ENCODE results near the gene PDGFRB. TPM values are rescaled to one million over a fixed set of nuclear protein-coding genes. Genes with fewer than 3 reads are reported as not detected.

The PDGFRB gene
- total RNA-seq, 1 donor from 2014 or later: 2.9 TPM

DNA sequence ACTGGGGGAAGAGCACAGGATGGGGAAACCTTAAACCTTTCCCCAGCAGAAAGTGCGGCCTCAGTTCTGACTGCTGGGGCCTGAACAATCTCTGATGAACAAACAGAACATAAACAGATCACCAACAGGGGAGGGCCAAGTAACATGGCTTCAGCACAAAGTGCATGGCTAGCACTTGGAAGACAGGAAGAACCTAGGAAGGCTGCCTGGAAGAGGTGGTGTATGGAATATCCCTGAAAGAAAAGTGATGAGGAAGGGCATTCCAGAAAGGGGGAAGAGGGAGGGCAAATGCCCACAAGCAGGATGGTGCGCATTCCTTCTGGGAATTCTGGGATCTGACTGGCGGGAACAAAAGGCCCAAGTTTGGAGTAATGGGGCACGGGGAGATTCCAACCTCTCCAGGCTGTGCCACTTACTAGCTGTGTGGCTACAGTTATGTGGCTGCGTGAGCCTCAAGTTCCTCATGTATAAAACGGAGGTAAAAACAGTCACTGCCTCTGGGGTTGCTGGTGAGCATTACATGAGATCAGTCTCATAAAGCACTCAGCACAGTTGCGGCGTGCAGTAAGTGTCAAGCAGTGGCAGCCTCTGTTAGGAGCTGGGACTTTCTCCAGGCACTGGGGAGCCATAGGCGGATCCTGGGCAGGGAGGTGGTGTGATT lies 1.6 kb downstream of the PDGFRB start:
- Mint-ChIP-seq H3K9me3 (ENCODE audit: unreplicated experiment) (peaks cover 9% of the 10 kb centered on the region), H3K36me3 (ENCODE audit: unreplicated experiment) (no peaks in the 10 kb centered on the region), H3K27me3 (ENCODE audit: unreplicated experiment) (peaks cover 13% of the 10 kb centered on the region), H3K27ac (ENCODE audit: unreplicated experiment) (no peak overlapping the region), H3K4me3 (ENCODE audit: unreplicated experiment) (no peak overlapping the region), H3K4me1 (ENCODE audit: low read depth, unreplicated experiment) (peaks cover 21% of the 10 kb centered on the region)
- TF ChIP-seq CTCF (IDR thresholded peaks at IDR 0.05; ENCODE audit: partially characterized antibody, unreplicated experiment): no peak
- no peak for DNase-seq

- H3K4me3 Mint-ChIP-seq (ENCODE audit: unreplicated experiment): no peak overlapping the region
- H3K4me1 Mint-ChIP-seq (ENCODE audit: low read depth, unreplicated experiment): peaks cover 21% of the 10 kb centered on the region
- no peak for TF ChIP-seq CTCF (IDR thresholded peaks at IDR 0.05; ENCODE audit: partially characterized antibody, unreplicated experiment)
- no peaks in the 10 kb centered on the region for H3K36me3 Mint-ChIP-seq (ENCODE audit: unreplicated experiment)
- DNase-seq: no peak
- peaks cover 15% of the 10 kb centered on the region for H3K27me3 Mint-ChIP-seq (ENCODE audit: unreplicated experiment)
- no peak overlapping the region for H3K27ac Mint-ChIP-seq (ENCODE audit: unreplicated experiment)
- peaks cover 13% of the 10 kb centered on the region for H3K9me3 Mint-ChIP-seq (ENCODE audit: unreplicated experiment)
These were observed 2.2 kb downstream of the PDGFRB start for GRCh38 chr5:150153483-150153882.

- Mint-ChIP-seq H3K4me1 (ENCODE audit: low read depth, unreplicated experiment) (peaks cover 21% of the 10 kb centered on the region), H3K27ac (ENCODE audit: unreplicated experiment) (no peak overlapping the region), H3K36me3 (ENCODE audit: unreplicated experiment) (no peaks in the 10 kb centered on the region), H3K9me3 (ENCODE audit: unreplicated experiment) (peaks cover 13% of the 10 kb centered on the region), H3K4me3 (ENCODE audit: unreplicated experiment) (no peak overlapping the region), H3K27me3 (ENCODE audit: unreplicated experiment) (peaks cover 15% of the 10 kb centered on the region)
- no peak for DNase-seq
- TF ChIP-seq CTCF (IDR thresholded peaks at IDR 0.05; ENCODE audit: partially characterized antibody, unreplicated experiment): no peak
These were observed 2.8 kb downstream of the PDGFRB start for GRCh38 chr5:150152636-150153462.

GRCh38 chr5:150149618-150150017 lies 6.0 kb downstream of the PDGFRB start:
- Mint-ChIP-seq H3K9me3 (ENCODE audit: unreplicated experiment) (peaks cover 6% of the 10 kb centered on the region), H3K27me3 (ENCODE audit: unreplicated experiment) (peaks cover 11% of the 10 kb centered on the region), H3K4me3 (ENCODE audit: unreplicated experiment) (no peak overlapping the region), H3K36me3 (ENCODE audit: unreplicated experiment) (no peaks in the 10 kb centered on the region), H3K4me1 (ENCODE audit: low read depth, unreplicated experiment) (peaks cover 19% of the 10 kb centered on the region), H3K27ac (ENCODE audit: unreplicated experiment) (no peak overlapping the region)
- DNase-seq: no peak
- no peak for TF ChIP-seq CTCF (IDR thresholded peaks at IDR 0.05; ENCODE audit: partially characterized antibody, unreplicated experiment)

All from glutamatergic neuron (in vitro differentiated cells).